Liver (tissue), 9 donors: ENCODE results near the gene PTAR1. TPM values are rescaled to one million over a fixed set of nuclear protein-coding genes. Genes with fewer than 3 reads are reported as not detected.

Source experiments
- DNase-seq: peaks from one replicate; pipeline ENCODE4 v3.0.0-alpha.2; 2017; ENCODE audit warnings: low spot score
- H3K27ac ChIP-seq, 2 donors: one replicate each; pipeline ENCODE4 v1.7.0; 2013; ENCODE audit warnings: inconsistent platforms in 2 of 2, low read length in 2 of 2, control low read depth in 1 of 2, low read depth in 1 of 2, mild to moderate bottlenecking in 1 of 2
- H3K27me3 ChIP-seq, 4 donors: one replicate each; pipeline versions ENCODE4 v1.6.1 to v1.7.0; 2013; ENCODE audit warnings: low read length in 3 of 4, inconsistent platforms in 1 of 4, mild to moderate bottlenecking in 1 of 4, moderate library complexity in 1 of 4; ENCODE audit not compliant: control insufficient read depth in 4 of 4, insufficient read depth in 4 of 4
- H3K36me3 ChIP-seq, 4 donors: one replicate each; pipeline versions ENCODE4 v1.6.1 to v1.7.0; 2013; ENCODE audit warnings: low read length in 3 of 4, mild to moderate bottlenecking in 3 of 4, low read depth in 1 of 4, moderate library complexity in 1 of 4; ENCODE audit not compliant: control insufficient read depth in 4 of 4, insufficient read depth in 3 of 4
- H3K4me1 ChIP-seq, 4 donors: one replicate each; pipeline versions ENCODE4 v1.6.1 to v1.7.0; 2013; ENCODE audit warnings: low read length in 3 of 4, mild to moderate bottlenecking in 3 of 4, moderate library complexity in 1 of 4; ENCODE audit not compliant: control insufficient read depth in 4 of 4, insufficient read depth in 4 of 4
- H3K4me3 ChIP-seq, 3 donors: one replicate each; pipeline versions ENCODE4 v1.6.1 to v1.7.0; 2013; ENCODE audit warnings: low read length in 3 of 3, control low read depth in 1 of 3, low read depth in 1 of 3, mild to moderate bottlenecking in 1 of 3
- H3K9ac ChIP-seq, 2 donors: one replicate each; pipeline ENCODE4 v1.7.0; 2013; ENCODE audit warnings: low read length in 2 of 2, mild to moderate bottlenecking in 2 of 2, moderate library complexity in 2 of 2, control low read depth in 1 of 2, low read depth in 1 of 2
- H3K9me3 ChIP-seq, 4 donors: one replicate each; pipeline versions ENCODE4 v1.6.1 to v1.7.0; 2013; ENCODE audit warnings: low read length in 3 of 4; ENCODE audit not compliant: control insufficient read depth in 4 of 4
- CTCF ChIP-seq: fragments of 150-350 bp; IDR thresholded peaks from 2 replicates; pipeline ENCODE4 v1.5.1; 2017; ENCODE audit warnings: improper control_type of control experiment, low read depth, low read length; ENCODE audit not compliant: missing input control
- EGR1 ChIP-seq, 2 donors: IDR thresholded peaks; 2 replicates each; pipeline ENCODE4 v1.6.1; 2016 to 2018; ENCODE audit warnings: antibody characterized with exemption in 2 of 2, low read depth in 2 of 2
- FOXA1 ChIP-seq: IDR thresholded peaks from 2 replicates; pipeline ENCODE4 v1.6.1; 2016; ENCODE audit warnings: antibody characterized with exemption
- FOXA2 ChIP-seq: IDR thresholded peaks from 2 replicates; pipeline ENCODE4 v1.6.1; 2016; ENCODE audit warnings: antibody characterized with exemption
- GABPA ChIP-seq, 2 donors: IDR thresholded peaks in 1 of 2; conservative IDR thresholded peaks in 1 of 2; 2 replicates each; pipeline ENCODE4 v1.6.1; 2016; ENCODE audit warnings: antibody characterized with exemption in 2 of 2, mild to moderate bottlenecking in 1 of 2, moderate library complexity in 1 of 2
- HNF4G ChIP-seq: IDR thresholded peaks from 2 replicates; pipeline ENCODE4 v1.6.1; 2016; ENCODE audit warnings: antibody characterized with exemption
- JUND ChIP-seq, 2 donors: IDR thresholded peaks; 2 replicates each; pipeline ENCODE4 v1.6.1; 2016; ENCODE audit warnings: antibody characterized with exemption in 2 of 2
- MAX ChIP-seq: IDR thresholded peaks from 2 replicates; pipeline ENCODE4 v1.6.1; 2016; ENCODE audit warnings: antibody characterized with exemption
- NR2F2 ChIP-seq: IDR thresholded peaks from 2 replicates; pipeline ENCODE4 v1.6.1; 2016; ENCODE audit warnings: antibody characterized with exemption
- RAD21 ChIP-seq, 2 donors: IDR thresholded peaks; 2 replicates each; pipeline ENCODE4 v1.6.1; 2016; ENCODE audit warnings: antibody characterized with exemption in 2 of 2, mild to moderate bottlenecking in 2 of 2
- SP1 ChIP-seq: IDR thresholded peaks from 2 replicates; pipeline ENCODE4 v1.6.1; 2018; ENCODE audit warnings: antibody characterized with exemption, mild to moderate bottlenecking
- TAF1 ChIP-seq: conservative IDR thresholded peaks from 2 replicates; pipeline ENCODE4 v1.6.1; 2016; ENCODE audit warnings: antibody characterized with exemption, mild to moderate bottlenecking
- YY1 ChIP-seq: IDR thresholded peaks from 2 replicates; pipeline ENCODE4 v1.6.1; 2016; ENCODE audit warnings: antibody characterized with exemption, mild to moderate bottlenecking
- ZBTB33 ChIP-seq: IDR thresholded peaks from 2 replicates; pipeline ENCODE4 v1.6.1; 2016; ENCODE audit warnings: antibody characterized with exemption
- WGBS: extraction: QIAGEN DNeasy Blood & Tissue Kit; methylation state at CpG from one replicate; pipeline ENCODE4 v1.1.7; 2013; 5-methylcytosine and 5-hydroxymethylcytosine counted together
- polyA plus RNA-seq, 2 donors: library from polyadenylated mRNA; stranded (reverse) in 1 of 2; unstranded in 1 of 2; fragments of 200-250 nt in 1 of 2; fragments of >200 nt in 1 of 2; fragmentation: Nextera tagmentation in 1 of 2; extraction: Ambion mirVana in 1 of 2; gene quantifications; one replicate each; pipeline versions ENCODE4 v1.2.1 to v1.2.3, GENCODE V29; 2013 to 2015
- total RNA-seq, 2 donors: library from RNA; depleted of rRNA; stranded (reverse); fragments of >200 nt; gene quantifications; one replicate each; pipeline ENCODE4 v1.2.3, GENCODE V29; 2014
- TF ChIP-seq, protein P1 (sequence below): IDR thresholded peaks from 2 replicates; pipeline ENCODE4 v1.6.1; 2016; ENCODE audit warnings: antibody characterized with exemption
- TF ChIP-seq, protein P2 (sequence below): IDR thresholded peaks from 2 replicates; pipeline ENCODE4 v1.6.1; 2016; ENCODE audit warnings: antibody characterized with exemption, mild to moderate bottlenecking
- donor health status: healthy.
- donor health status: healthy.
- donor health status: healthy.
- donor health status: healthy.
- donor health status: healthy.

The PTAR1 gene
- total and polyA plus RNA-seq, 4 donors: 5.4 to 67.9 (median 28.7) TPM

DNA sequence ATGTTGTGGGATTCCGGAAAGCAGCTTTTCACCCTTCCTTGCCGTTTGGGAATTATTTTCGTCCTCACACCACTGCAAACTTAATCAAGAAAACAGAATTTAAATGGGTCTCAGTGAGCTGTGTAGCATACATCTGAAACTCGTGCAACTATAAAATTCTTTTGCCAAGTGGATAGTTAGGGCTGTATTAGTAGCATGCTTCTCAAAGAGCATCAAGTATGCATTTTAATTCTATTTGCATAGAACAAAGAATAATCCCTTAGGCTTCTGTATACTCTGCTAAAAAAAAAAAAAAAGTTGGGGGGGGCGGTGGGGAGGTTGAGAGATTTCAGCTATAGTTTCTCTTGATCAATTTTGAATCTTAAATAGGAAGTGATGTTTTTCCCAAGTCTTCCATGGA, 75.9 kb downstream of the PTAR1 start:
- H3K27ac ChIP-seq: no peak overlapping the region
- WGBS: 78% methylated on average over 5 of the region's 5 CpGs
- no peak overlapping the region for H3K4me3 ChIP-seq
- no peak for TF ChIP-seq HNF4G
- TF ChIP-seq, protein P1, sequence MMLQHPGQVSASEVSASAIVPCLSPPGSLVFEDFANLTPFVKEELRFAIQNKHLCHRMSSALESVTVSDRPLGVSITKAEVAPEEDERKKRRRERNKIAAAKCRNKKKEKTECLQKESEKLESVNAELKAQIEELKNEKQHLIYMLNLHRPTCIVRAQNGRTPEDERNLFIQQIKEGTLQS: no peak
- no peaks in the 10 kb centered on the region for H3K27me3 ChIP-seq
- no peak for DNase-seq
- no peak overlapping the region for H3K9ac ChIP-seq
- no peaks in the 10 kb centered on the region for H3K4me1 ChIP-seq
- H3K36me3 ChIP-seq: no peaks in the 10 kb centered on the region
- H3K9me3 ChIP-seq: no peaks in the 10 kb centered on the region

GRCh38 chr9:69678843-69679538, 80.8 kb downstream of the PTAR1 start:
- 77% methylated on average over 4 of the region's 4 CpGs for WGBS

GRCh38 chr9:69677931-69678330, 81.9 kb downstream of the PTAR1 start:
- H3K4me3 ChIP-seq: no peak overlapping the region
- H3K27me3 ChIP-seq: no peaks in the 10 kb centered on the region
- no peak overlapping the region for H3K9ac ChIP-seq
- no peaks in the 10 kb centered on the region for H3K9me3 ChIP-seq
- H3K27ac ChIP-seq: no peak overlapping the region
- no peaks in the 10 kb centered on the region for H3K36me3 ChIP-seq
- 88% methylated on average over 5 of the region's 5 CpGs for WGBS
- DNase-seq: no peak
- H3K4me1 ChIP-seq: peaks cover 0 to 5% (median 2%) of the 10 kb centered on the region in 4 donors
- no peak for TF ChIP-seq FOXA2
- TF ChIP-seq SP1: no peak
- TF ChIP-seq YY1: no peak
- TF ChIP-seq FOXA1: no peak
- TF ChIP-seq, protein P2, sequence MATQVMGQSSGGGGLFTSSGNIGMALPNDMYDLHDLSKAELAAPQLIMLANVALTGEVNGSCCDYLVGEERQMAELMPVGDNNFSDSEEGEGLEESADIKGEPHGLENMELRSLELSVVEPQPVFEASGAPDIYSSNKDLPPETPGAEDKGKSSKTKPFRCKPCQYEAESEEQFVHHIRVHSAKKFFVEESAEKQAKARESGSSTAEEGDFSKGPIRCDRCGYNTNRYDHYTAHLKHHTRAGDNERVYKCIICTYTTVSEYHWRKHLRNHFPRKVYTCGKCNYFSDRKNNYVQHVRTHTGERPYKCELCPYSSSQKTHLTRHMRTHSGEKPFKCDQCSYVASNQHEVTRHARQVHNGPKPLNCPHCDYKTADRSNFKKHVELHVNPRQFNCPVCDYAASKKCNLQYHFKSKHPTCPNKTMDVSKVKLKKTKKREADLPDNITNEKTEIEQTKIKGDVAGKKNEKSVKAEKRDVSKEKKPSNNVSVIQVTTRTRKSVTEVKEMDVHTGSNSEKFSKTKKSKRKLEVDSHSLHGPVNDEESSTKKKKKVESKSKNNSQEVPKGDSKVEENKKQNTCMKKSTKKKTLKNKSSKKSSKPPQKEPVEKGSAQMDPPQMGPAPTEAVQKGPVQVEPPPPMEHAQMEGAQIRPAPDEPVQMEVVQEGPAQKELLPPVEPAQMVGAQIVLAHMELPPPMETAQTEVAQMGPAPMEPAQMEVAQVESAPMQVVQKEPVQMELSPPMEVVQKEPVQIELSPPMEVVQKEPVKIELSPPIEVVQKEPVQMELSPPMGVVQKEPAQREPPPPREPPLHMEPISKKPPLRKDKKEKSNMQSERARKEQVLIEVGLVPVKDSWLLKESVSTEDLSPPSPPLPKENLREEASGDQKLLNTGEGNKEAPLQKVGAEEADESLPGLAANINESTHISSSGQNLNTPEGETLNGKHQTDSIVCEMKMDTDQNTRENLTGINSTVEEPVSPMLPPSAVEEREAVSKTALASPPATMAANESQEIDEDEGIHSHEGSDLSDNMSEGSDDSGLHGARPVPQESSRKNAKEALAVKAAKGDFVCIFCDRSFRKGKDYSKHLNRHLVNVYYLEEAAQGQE: no peak
- TF ChIP-seq, protein P1: no peak
- no peak for TF ChIP-seq JUND (IDR thresholded peaks at IDR 0.05)
- no peak for TF ChIP-seq NR2F2
- no peak for TF ChIP-seq EGR1 (IDR thresholded peaks at IDR 0.05; ENCODE audit: low read depth in 2 of 2)
- TF ChIP-seq ZBTB33: no peak

More at GRCh38 chr9:69678843-69679538, 80.8 kb downstream of the PTAR1 start:
- Histone ChIP-seq H3K4me3 (no peak overlapping the region), H3K27me3 (no peaks in the 10 kb centered on the region), H3K4me1 (no peaks in the 10 kb centered on the region), H3K9me3 (no peaks in the 10 kb centered on the region), H3K27ac (no peak overlapping the region), H3K36me3 (no peaks in the 10 kb centered on the region), H3K9ac (no peak overlapping the region)
- DNase-seq: no peak
- TF ChIP-seq GABPA (IDR thresholded peaks at IDR 0.05 in 1 of 2, conservative IDR thresholded peaks at IDR 0.05 in 1 of 2): no peak
- no peak for TF ChIP-seq YY1
- TF ChIP-seq HNF4G: no peak
- no peak for TF ChIP-seq RAD21 (IDR thresholded peaks at IDR 0.05)
- no peak for TF ChIP-seq TAF1
- TF ChIP-seq, protein P1: no peak
- TF ChIP-seq NR2F2: no peak
- TF ChIP-seq FOXA1: no peak
- TF ChIP-seq MAX: no peak
- no peak for TF ChIP-seq SP1
- TF ChIP-seq CTCF: no peak
- no peak for TF ChIP-seq JUND (IDR thresholded peaks at IDR 0.05)
